GM19239 (cell line): Measurements from ENCODE around the gene PYCR2.
"Not testable (repeated sequence)": the region's sequence is repeated elsewhere in the genome, so short reads cannot be mapped to it uniquely, and the experiment has no call there.

Experiments
- DNase-seq: peaks from one replicate; pipeline ENCODE4 v3.0.0; 2011; ENCODE audit warnings: low spot score; ENCODE audit not compliant: insufficient read length
- FAIRE-seq: peaks from 2 replicates; lab custom pipeline; 2011; peaks lifted over from hg19 to GRCh38; lab: Jason Lieb, UNC

PYCR2 gene

GRCh38 chr1:225897595-225898514 is 26.2 kb downstream of the PYCR2 start:
- DNase-seq (no peak), FAIRE-seq (no peak)

GRCh38 chr1:225896937-225897549 is 27.0 kb downstream of the PYCR2 start:
- DNase-seq (peak; percentile 94), FAIRE-seq (peak; percentile 95)

- FAIRE-seq (no peak), DNase-seq (no peak)
These were observed 27.6 kb downstream of the PYCR2 start for GRCh38 chr1:225896494-225896893.

- FAIRE-seq: no peak
These were observed 31.7 kb downstream of the PYCR2 start for GRCh38 chr1:225892307-225892706.

GRCh38 chr1:225891229-225891972 is 32.6 kb downstream of the PYCR2 start:
- FAIRE-seq: no peak
- DNase-seq: no peak

More at GRCh38 chr1:225892307-225892706, 31.7 kb downstream of the PYCR2 start:
- no peak for DNase-seq

GRCh38 chr1:225890346-225891228 is 33.5 kb downstream of the PYCR2 start:
- DNase-seq: no peak
- FAIRE-seq: no peak

GRCh38 chr1:225889743-225890142 is 34.3 kb downstream of the PYCR2 start:
- FAIRE-seq: no peak
- DNase-seq: no peak

GRCh38 chr1:225888898-225889601 is 35.0 kb downstream of the PYCR2 start, which contains the start of gene LEFTY1:
TSS of gene LEFTY1 (minus strand) at chr1:225889146. CDS start at chr1:225889066, 80 bp downstream.
- FAIRE-seq (no peak), DNase-seq (no peak)

GRCh38 chr1:225888289-225888897 is 35.7 kb downstream of the PYCR2 start:
- FAIRE-seq: no peak
- no peak for DNase-seq

GRCh38 chr1:225887554-225888288 is 36.3 kb downstream of the PYCR2 start:
- not testable (repeated sequence) for FAIRE-seq, DNase-seq

- DNase-seq: no peak
- FAIRE-seq: no peak
These were observed 37.1 kb downstream of the PYCR2 start for GRCh38 chr1:225887030-225887314.

GRCh38 chr1:225886159-225887029 is 37.7 kb downstream of the PYCR2 start:
- FAIRE-seq (no peak), DNase-seq (no peak)

GRCh38 chr1:225885336-225885735 is 38.7 kb downstream of the PYCR2 start:
- DNase-seq (no peak), FAIRE-seq (no peak)

- FAIRE-seq (no peak), DNase-seq (no peak)
These were observed 40.3 kb downstream of the PYCR2 start for GRCh38 chr1:225883616-225884265.

GRCh38 chr1:225882694-225883615 is 41.1 kb downstream of the PYCR2 start:
- no peak for FAIRE-seq
- peak; percentile 46 for DNase-seq
